NT2/D1 (cell line): Measurements from ENCODE around the gene DYRK3.

Source experiments
- SUZ12 ChIP-seq: IDR thresholded peaks from 2 replicates; pipeline ENCODE4 v1.6.1; 2011; ENCODE audit not compliant: insufficient read length, insufficient read depth; ENCODE audit errors: extremely low read depth
- YY1 ChIP-seq: IDR thresholded peaks from 2 replicates; pipeline ENCODE4 v1.6.1; 2011; ENCODE audit not compliant: insufficient read length, insufficient read depth
- ZNF274 ChIP-seq: IDR thresholded peaks from 2 replicates; pipeline ENCODE4 v1.6.1; 2011; ENCODE audit warnings: mild to moderate bottlenecking, low read depth, low read length

DNA sequence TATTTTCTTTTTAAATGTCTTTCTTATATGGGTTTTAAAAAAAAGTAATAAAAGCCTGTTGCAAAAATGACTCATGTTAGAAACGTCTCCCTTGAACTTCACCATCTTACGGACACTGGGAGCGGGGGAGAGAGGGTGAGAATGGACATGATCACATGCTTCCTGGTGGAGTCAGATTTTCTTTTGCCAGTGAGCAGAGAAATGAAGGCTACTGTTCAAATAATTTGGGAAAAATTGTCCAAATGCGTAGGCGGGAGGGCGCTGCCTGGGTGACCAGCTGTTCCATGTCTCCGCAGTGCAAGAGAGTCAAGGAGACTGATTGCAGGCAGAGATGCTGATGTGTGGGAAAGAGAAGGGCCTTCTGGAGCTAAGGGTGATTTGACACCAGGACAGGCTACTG, 46.1 kb upstream of the DYRK3 start:
- no peak for TF ChIP-seq YY1
- no peak for TF ChIP-seq ZNF274
- TF ChIP-seq SUZ12 = no peak
